Endothelial cell of umbilical vein (primary cell): Measurements from ENCODE around the gene HRH2. TPM values are rescaled to one million over a fixed set of nuclear protein-coding genes. Genes with fewer than 3 reads are reported as not detected.

Experiments
- BruUV-seq: library from RNA; stranded (reverse); fragments of 400-500 nt; replicated peaks from 2 replicates; lab custom pipeline; 2021; lab: Mats Ljungman, UMichigan
- CTCF ChIA-PET: fragments of 300-600, 350-600 bp; sonication (Branson Sonifier 250); formaldehyde crosslinking; loops from one replicate; lab custom pipeline; 2021; ENCODE audit warnings: antibody characterized with exemption, inconsistent platforms; lab: Charles Lee
- POLR2A ChIA-PET: fragments of 300-600, 350-600 bp; sonication (Branson Sonifier 250); formaldehyde crosslinking; loops from one replicate; lab custom pipeline; 2021; ENCODE audit warnings: antibody characterized with exemption, inconsistent platforms; lab: Charles Lee
- DNase-seq: peaks from one replicate; pipeline ENCODE4 v3.0.0-alpha.2; 2011; ENCODE audit warnings: low read depth, low spot score
- FAIRE-seq: peaks from 2 replicates; lab custom pipeline; 2011; peaks lifted over from hg19 to GRCh38; lab: Jason Lieb, UNC
- H2AFZ ChIP-seq: 2 replicates; pipeline ENCODE4 v1.6.0; 2012; ENCODE audit warnings: low read depth, low read length, control low read depth, inconsistent platforms
- H3K27ac ChIP-seq: 2 replicates; pipeline ENCODE4 v1.5.1; 2011; ENCODE audit warnings: low read depth, mild to moderate bottlenecking, control low read depth, low read length, moderate library complexity; ENCODE audit not compliant: insufficient read depth
- H3K27me3 ChIP-seq, 2 experiments: 2 replicates each; pipeline versions ENCODE4 v1.6.0 to v1.6.1; 2011; ENCODE audit warnings: low read length in 2 of 2, mixed read lengths in 1 of 2; ENCODE audit not compliant: control insufficient read depth in 2 of 2, insufficient read depth in 2 of 2
- H3K36me3 ChIP-seq, 2 experiments: 2 replicates in 1 of 2; 3 replicates in 1 of 2; pipeline ENCODE4 v1.5.1; 2011; ENCODE audit warnings: low read length in 2 of 2, mild to moderate bottlenecking in 1 of 2, moderate library complexity in 1 of 2; ENCODE audit not compliant: control insufficient read depth in 2 of 2, insufficient read depth in 2 of 2; ENCODE audit errors: extremely low read depth in 1 of 2
- H3K4me1 ChIP-seq: 3 replicates; pipeline ENCODE4 v1.5.1; 2011; ENCODE audit warnings: mild to moderate bottlenecking, low read length; ENCODE audit not compliant: control insufficient read depth, insufficient read depth; ENCODE audit errors: extremely low read depth
- H3K4me2 ChIP-seq: 2 replicates; pipeline ENCODE4 v1.6.1; 2011; ENCODE audit warnings: low read length, control low read depth, mixed read lengths; ENCODE audit not compliant: insufficient read depth
- H3K4me3 ChIP-seq, 3 experiments: fragments of 200-600 bp in 1 of 3; sonication (generic), shearing (Covaris generic) in 1 of 3; replicated peaks in 1 of 3; 2 replicates each; pipeline ENCODE4 v1.5.1; 2011 to 2016; ENCODE audit warnings: control low read depth in 3 of 3, low read length in 3 of 3, mild to moderate bottlenecking in 2 of 3, inconsistent platforms in 1 of 3, low read depth in 1 of 3, moderate library complexity in 1 of 3; ENCODE audit not compliant: insufficient read depth in 1 of 3
- H3K79me2 ChIP-seq: 2 replicates; pipeline ENCODE4 v1.6.0; 2012; ENCODE audit warnings: low read length, inconsistent platforms; ENCODE audit not compliant: control insufficient read depth, insufficient read depth
- H3K9ac ChIP-seq: replicated peaks from 2 replicates; pipeline ENCODE3; 2011; ENCODE audit warnings: low read length, control low read depth; ENCODE audit not compliant: insufficient read depth; ENCODE audit errors: extremely low read depth
- H3K9me1 ChIP-seq: replicated peaks from 3 replicates; pipeline ENCODE4 v1.6.0; 2011; ENCODE audit warnings: mild to moderate bottlenecking, low read length; ENCODE audit not compliant: control insufficient read depth, insufficient read depth; ENCODE audit errors: extremely low read depth
- H3K9me3 ChIP-seq: replicated peaks from 2 replicates; pipeline ENCODE4 v1.5.1; 2012; ENCODE audit warnings: low read length, inconsistent platforms; ENCODE audit not compliant: control insufficient read depth, insufficient read depth
- H4K20me1 ChIP-seq: replicated peaks from 2 replicates; pipeline ENCODE3; 2011; ENCODE audit warnings: mild to moderate bottlenecking, low read length; ENCODE audit not compliant: control insufficient read depth, insufficient read depth; ENCODE audit errors: extremely low read depth
- EZH2 ChIP-seq: IDR thresholded peaks from 2 replicates; pipeline ENCODE4 v1.6.1; 2012; ENCODE audit warnings: borderline replicate concordance, low read depth, mild to moderate bottlenecking, moderate library complexity, low read length, inconsistent platforms; ENCODE audit not compliant: severe bottlenecking
- FOS ChIP-seq: IDR thresholded peaks from 2 replicates; pipeline ENCODE4 v1.6.1; 2011; ENCODE audit warnings: mild to moderate bottlenecking, low read length, moderate library complexity, borderline replicate concordance; ENCODE audit not compliant: insufficient read depth
- GATA2 ChIP-seq: IDR thresholded peaks from 2 replicates; pipeline ENCODE4 v1.7.0; 2011; ENCODE audit warnings: low read depth, mild to moderate bottlenecking, moderate library complexity, mixed read lengths, low read length; ENCODE audit not compliant: insufficient read length, insufficient read depth
- JUN ChIP-seq: IDR thresholded peaks from 2 replicates; pipeline ENCODE4 v1.6.1; 2011; ENCODE audit warnings: borderline replicate concordance, low read depth; ENCODE audit not compliant: insufficient read length, insufficient read depth
- MYC ChIP-seq: IDR thresholded peaks from one replicate; pipeline ENCODE4 v1.6.1; 2011; ENCODE audit warnings: mild to moderate bottlenecking, low read depth, low read length
- POLR2A ChIP-seq: IDR thresholded peaks from 2 replicates; pipeline ENCODE4 v1.6.1; 2012; ENCODE audit warnings: low read depth, mild to moderate bottlenecking, control low read depth, low read length
- POLR2AphosphoS5 ChIP-seq: IDR thresholded peaks from 2 replicates; pipeline ENCODE4 v1.6.1; 2012; ENCODE audit warnings: low read depth, mild to moderate bottlenecking, control low read depth, low read length, moderate library complexity; ENCODE audit not compliant: insufficient read depth
- dilution Hi-C: fragments of 300-500 bp; cut with MboI; formaldehyde crosslinking; loops from one replicate; pipeline ENCODE4 v1.15.0; 2019; ENCODE audit warnings: low sequenced_read_pairs; ENCODE audit not compliant: extremely low pct_ligation_motif_present
- intact Hi-C: fragments of 100-400 bp; cut with micrococcal nuclease; formaldehyde crosslinking; loops from one replicate; pipeline ENCODE4 v1.10.0; 2022
- polyA plus RNA-seq, 4 experiments: library from polyadenylated mRNA; depleted of rRNA in 3 of 4; stranded (reverse) in 3 of 4; unstranded in 1 of 4; fragments of >200 nt; gene quantifications; 2 replicates each; pipeline versions ENCODE4 v1.2.1 to v1.2.3, GENCODE V29; 2011 to 2012; ENCODE audit warnings: missing spikeins in 1 of 4
- total RNA-seq: library from RNA; stranded (reverse); gene quantifications from 2 replicates; pipeline ENCODE4 v1.2.3, GENCODE V29; 2021
- TF ChIP-seq, protein P1 (sequence below), 2 donors: IDR thresholded peaks; 1 replicate in 1 of 2; 2 replicates in 1 of 2; pipeline ENCODE4 v1.5.1; 2011; ENCODE audit warnings: low read length in 2 of 2, mild to moderate bottlenecking in 2 of 2, moderate library complexity in 2 of 2, control low read depth in 1 of 2, inconsistent platforms in 1 of 2, low read depth in 1 of 2; ENCODE audit not compliant: insufficient read depth in 1 of 2; ENCODE audit errors: extremely low read depth in 1 of 2
- TF ChIP-seq, protein P2 (sequence below): IDR thresholded peaks from 2 replicates; pipeline ENCODE4 v1.6.1; 2011; ENCODE audit not compliant: insufficient read depth, insufficient read length

Gene HRH2
- total and polyA plus RNA-seq, 2 donors (not counting 3 experiments of a cell fraction or from before 2014, with no cell fraction given), result not detected

DNA sequence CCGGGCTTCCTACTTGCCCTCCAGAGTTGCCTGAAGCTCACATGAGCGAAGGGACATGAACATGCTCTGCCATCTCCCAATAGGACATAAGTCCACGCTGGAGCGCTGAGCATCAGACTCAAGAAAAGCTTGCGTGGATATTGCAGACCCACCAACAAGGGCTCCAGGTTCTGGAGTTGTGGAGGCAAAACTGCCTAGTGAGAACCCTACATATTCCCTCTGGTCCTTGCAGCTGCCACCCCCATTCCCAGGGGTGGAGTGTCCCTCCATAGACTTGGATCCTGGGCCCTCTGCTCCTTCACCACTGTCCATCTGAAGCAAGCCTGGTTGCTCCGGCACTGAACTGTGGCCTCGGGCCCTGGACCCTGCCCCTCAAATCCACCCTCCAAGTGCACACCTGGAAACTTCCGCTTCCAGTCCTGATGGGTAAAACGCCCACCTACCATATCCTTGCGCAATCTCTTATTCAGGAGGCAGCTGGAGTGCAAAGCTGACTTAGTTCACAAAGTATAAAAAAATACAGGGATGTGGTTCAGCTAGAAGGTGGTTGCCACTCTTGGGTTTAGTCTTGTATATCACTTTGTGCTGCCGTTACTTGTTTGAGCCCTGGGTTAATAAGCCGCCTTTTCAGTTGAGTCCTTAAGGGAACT, 28.0 kb downstream of the HRH2 start:
- Histone ChIP-seq H3K79me2 (no peaks in the 10 kb centered on the region), H2AFZ (no peak overlapping the region), H3K36me3 (no peaks in the 10 kb centered on the region), H3K9me1 (no peaks in the 10 kb centered on the region), H3K4me2 (no peak overlapping the region), H4K20me1 (no peaks in the 10 kb centered on the region), H3K9ac (no peak overlapping the region), H3K9me3 (no peaks in the 10 kb centered on the region), H3K4me3 (no peak overlapping the region), H3K27ac (no peak overlapping the region), H3K4me1 (no peaks in the 10 kb centered on the region), H3K27me3 (no peaks in the 10 kb centered on the region)
- ChIA-PET POLR2A (no interaction called here), CTCF (no interaction called here)
- intact Hi-C loops, result no loop called here
- dilution Hi-C loops, result no loop called here
- FAIRE-seq, result no peak
- no peak for DNase-seq
- BruUV-seq, result no TSS peak
- TF ChIP-seq JUN (no peak), FOS (no peak), POLR2A (no peak), POLR2AphosphoS5 (no peak), GATA2 (no peak), EZH2 (no peak), MYC (no peak)
- TF ChIP-seq, protein P1, sequence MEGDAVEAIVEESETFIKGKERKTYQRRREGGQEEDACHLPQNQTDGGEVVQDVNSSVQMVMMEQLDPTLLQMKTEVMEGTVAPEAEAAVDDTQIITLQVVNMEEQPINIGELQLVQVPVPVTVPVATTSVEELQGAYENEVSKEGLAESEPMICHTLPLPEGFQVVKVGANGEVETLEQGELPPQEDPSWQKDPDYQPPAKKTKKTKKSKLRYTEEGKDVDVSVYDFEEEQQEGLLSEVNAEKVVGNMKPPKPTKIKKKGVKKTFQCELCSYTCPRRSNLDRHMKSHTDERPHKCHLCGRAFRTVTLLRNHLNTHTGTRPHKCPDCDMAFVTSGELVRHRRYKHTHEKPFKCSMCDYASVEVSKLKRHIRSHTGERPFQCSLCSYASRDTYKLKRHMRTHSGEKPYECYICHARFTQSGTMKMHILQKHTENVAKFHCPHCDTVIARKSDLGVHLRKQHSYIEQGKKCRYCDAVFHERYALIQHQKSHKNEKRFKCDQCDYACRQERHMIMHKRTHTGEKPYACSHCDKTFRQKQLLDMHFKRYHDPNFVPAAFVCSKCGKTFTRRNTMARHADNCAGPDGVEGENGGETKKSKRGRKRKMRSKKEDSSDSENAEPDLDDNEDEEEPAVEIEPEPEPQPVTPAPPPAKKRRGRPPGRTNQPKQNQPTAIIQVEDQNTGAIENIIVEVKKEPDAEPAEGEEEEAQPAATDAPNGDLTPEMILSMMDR (IDR thresholded peaks at IDR 0.05; ENCODE audit: extremely low read depth in 1 of 2, insufficient read depth in 1 of 2, low read depth in 1 of 2, low read length in 2 of 2), result no peak
- TF ChIP-seq, protein P2, sequence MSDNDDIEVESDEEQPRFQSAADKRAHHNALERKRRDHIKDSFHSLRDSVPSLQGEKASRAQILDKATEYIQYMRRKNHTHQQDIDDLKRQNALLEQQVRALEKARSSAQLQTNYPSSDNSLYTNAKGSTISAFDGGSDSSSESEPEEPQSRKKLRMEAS, result no peak
